Skin of body (tissue), 2 donors: ENCODE results near the gene FA2H. TPM values are rescaled to one million over a fixed set of nuclear protein-coding genes. Genes with fewer than 3 reads are reported as not detected.
A peak's percentile ranks its signal among the peaks of the same experiment; 100 is the strongest.
"Not testable (repeated sequence)": the region's sequence is repeated elsewhere in the genome, so short reads cannot be mapped to it uniquely, and the experiment has no call there.

Source experiments
- DNase-seq: peaks from one replicate; lab custom pipeline; 2025; lab: John Stamatoyannopoulos, UW
- total RNA-seq: library from RNA; depleted of rRNA; stranded (reverse); fragments of >200 nt; gene quantifications from one replicate; pipeline ENCODE4 v1.2.3, GENCODE V29; 2014

FA2H gene
- total RNA-seq, 1 donor from 2014 or later = 5.9 TPM

- no peak for DNase-seq
These were observed 49.6 kb downstream of the FA2H start for GRCh38 chr16:74724820-74725549.

- no peak for DNase-seq
These were observed 51.4 kb downstream of the FA2H start for GRCh38 chr16:74723256-74723655.

GRCh38 chr16:74722156-74722555 lies 52.5 kb downstream of the FA2H start:
- DNase-seq = not testable (repeated sequence)

- DNase-seq = no peak
These were observed 52.9 kb downstream of the FA2H start for GRCh38 chr16:74721716-74722115.

GRCh38 chr16:74720579-74720978 lies 54.0 kb downstream of the FA2H start:
- DNase-seq = no peak

- DNase-seq = no peak
These were observed 55.6 kb downstream of the FA2H start for GRCh38 chr16:74718741-74719610.

- no peak for DNase-seq
These were observed 56.5 kb downstream of the FA2H start for GRCh38 chr16:74718140-74718539.

- DNase-seq = no peak
These were observed 57.3 kb downstream of the FA2H start for GRCh38 chr16:74717367-74717766.

- DNase-seq = no peak
These were observed 58.3 kb downstream of the FA2H start for GRCh38 chr16:74716355-74716754.

- DNase-seq = no peak
These were observed 60.7 kb downstream of the FA2H start for GRCh38 chr16:74713876-74714275.

GRCh38 chr16:74713325-74713724 lies 61.3 kb downstream of the FA2H start:
- DNase-seq = no peak

GRCh38 chr16:74711938-74712337 lies 62.7 kb downstream of the FA2H start:
- no peak for DNase-seq

- DNase-seq = no peak
These were observed 64.2 kb downstream of the FA2H start for GRCh38 chr16:74710401-74710800.

- peak; percentile 31 for DNase-seq
These were observed 65.2 kb downstream of the FA2H start for GRCh38 chr16:74709441-74709877.

- no peak for DNase-seq
These were observed 74.0 kb downstream of the FA2H start, which contains the start of gene MLKL for GRCh38 chr16:74700438-74701225. TSS of gene MLKL (minus strand) at chr16:74700862. CDS start at chr16:74695757, 5,105 bp downstream.

GRCh38 chr16:74700116-74700437 lies 74.5 kb downstream of the FA2H start:
- DNase-seq = no peak

GRCh38 chr16:74699666-74700065 lies 75.0 kb downstream of the FA2H start:
- no peak for DNase-seq

- no peak for DNase-seq
These were observed 76.4 kb downstream of the FA2H start for GRCh38 chr16:74698222-74698621.

GRCh38 chr16:74695450-74696422 lies 78.9 kb downstream of the FA2H start:
- peak; percentile 80 for DNase-seq

- DNase-seq = no peak
These were observed 83.3 kb downstream of the FA2H start for GRCh38 chr16:74691093-74691855.
